Heart left ventricle (tissue), 16 donors: ENCODE measurements around the gene NFXL1. TPM values are rescaled to one million over a fixed set of nuclear protein-coding genes. Genes with fewer than 3 reads are reported as not detected.

ENCODE experiments used
- ATAC-seq, 4 donors: fragments of 200-7000 bp; cut with Tn5 transposase; one replicate each; pipeline ENCODE4 v1.9.1; 2020 to 2022; ENCODE audit warnings: moderate library complexity in 4 of 4, mild to moderate bottlenecking in 3 of 4, moderate number of reproducible peaks in 1 of 4
- DNase-seq, 5 donors: peaks; one replicate each; pipeline ENCODE4 v3.0.0-alpha.2; 2020
- H3K27ac ChIP-seq, 12 donors: fragments of 200-600 bp; sonication (generic) in 4 of 12; one replicate each; pipeline versions ENCODE4 v1.5.0 to v1.8.0; 2016 to 2022; ENCODE audit warnings: mild to moderate bottlenecking in 2 of 12
- H3K27me3 ChIP-seq, 9 donors: fragments of 200-600 bp; sonication (generic) in 2 of 9; one replicate each; pipeline versions ENCODE4 v1.5.1 to v1.8.0; 2016 to 2022; ENCODE audit warnings: mild to moderate bottlenecking in 3 of 9
- H3K36me3 ChIP-seq, 9 donors: fragments of 200-600 bp; sonication (generic) in 2 of 9; one replicate each; pipeline versions ENCODE4 v1.5.0 to v1.8.0; 2018 to 2022; ENCODE audit warnings: mild to moderate bottlenecking in 2 of 9
- H3K4me1 ChIP-seq, 12 donors: fragments of 200-600 bp; sonication (generic) in 4 of 12; one replicate each; pipeline versions ENCODE4 v1.5.0 to v1.8.0; 2016 to 2022; ENCODE audit warnings: mild to moderate bottlenecking in 3 of 12
- H3K4me3 ChIP-seq, 12 donors: fragments of 200-600 bp; sonication (generic) in 4 of 12; one replicate each; pipeline versions ENCODE4 v1.5.0 to v1.8.0; 2017 to 2022; ENCODE audit warnings: mild to moderate bottlenecking in 9 of 12, moderate library complexity in 4 of 12
- H3K9me3 ChIP-seq, 12 donors: fragments of 200-600 bp; sonication (generic) in 4 of 12; one replicate each; pipeline versions ENCODE4 v1.5.0 to v1.8.0; 2016 to 2022; ENCODE audit warnings: mild to moderate bottlenecking in 1 of 12
- POLR2A ChIP-seq, 2 donors: fragments of 450-650 bp; IDR thresholded peaks; one replicate each; pipeline ENCODE4 v1.6.1; 2017; ENCODE audit warnings: antibody characterized with exemption in 2 of 2, mild to moderate bottlenecking in 2 of 2, moderate library complexity in 2 of 2
- WGBS, 4 donors: extraction: QIAGEN DNeasy Blood & Tissue Kit in 2 of 4; methylation state at CpG; one replicate each; pipeline versions ENCODE4 v1.1.5 to v1.1.7; 2013 to 2018; 5-methylcytosine and 5-hydroxymethylcytosine counted together
- intact Hi-C, 10 donors: fragments of 100-400 bp; cut with DNase I; formaldehyde crosslinking; loops; one replicate each; pipeline versions ENCODE4 v1.11.1 to v1.14.2; 2022
- polyA plus RNA-seq, 2 donors: library from polyadenylated mRNA; stranded (reverse); fragments of 200-250 nt; gene quantifications; one replicate each; pipeline ENCODE4 v1.2.3, GENCODE V29; 2013
- total RNA-seq, 9 donors: library from RNA; depleted of rRNA in 2 of 9; stranded (reverse); fragments of >200 nt in 2 of 9; fragmentation: NEBNext Ultra II Directional in 3 of 9; extraction: Animal tissue kit (Norgen Biotek cat#: 25700) in 3 of 9; gene quantifications; one replicate each; pipeline versions ENCODE4 v1.1.0 to v1.2.4, GENCODE V29; 2016 to 2023
- TF ChIP-seq, protein P1 (sequence below), 12 donors: fragments of 200-600 bp; sonication (generic) in 4 of 12; IDR thresholded peaks; one replicate each; pipeline versions ENCODE4 v1.5.0 to v1.8.0; 2018 to 2022; ENCODE audit warnings: antibody characterized with exemption in 12 of 12, mild to moderate bottlenecking in 5 of 12
- donor health status: ischemic (EF 13 %, LVEDD 7.1; RV severe dilation, severe dysfunction).
- donor health status: healthy with polysubstance abuse.
- donor health status: DM: no; HTN: yes; CAD: no.
- donor health status: DM: no; HTN: no; CAD: no.
- donor health status: ischemic (EF 25% LVEDD 6.9; RV normal size, moderate dysfunction).
- donor health status: ischemic (EF 25% LVEDD 5.7; RV mildly dilated, moderate dysfunction).
- donor health status: healthy.
- donor health status: DM: yes; HTN: yes; CAD: no.
- donor health status: ischemic (EF 35%, LVEDD 5.7; RV mildly dilated, moderate dysfunction).
- donor health status: nonischemic (EF 11% LVEDD 7.7; RV severe dilation, severe dysfunction).
- donor health status: DM: yes; HTN: yes; CAD: no.
- donor health status: PGD.
- donor health status: ischemic (EF 29% LVEDD 5.4; RV normal size, mild dysfunction).
- donor health status: nonischemic (EF 23%, LVEDD 6.1; RV moderate dilation, normal function).

NFXL1 gene
- total and polyA plus RNA-seq, 11 donors = 2.8 to 7.3 (median 5.3) TPM

DNA sequence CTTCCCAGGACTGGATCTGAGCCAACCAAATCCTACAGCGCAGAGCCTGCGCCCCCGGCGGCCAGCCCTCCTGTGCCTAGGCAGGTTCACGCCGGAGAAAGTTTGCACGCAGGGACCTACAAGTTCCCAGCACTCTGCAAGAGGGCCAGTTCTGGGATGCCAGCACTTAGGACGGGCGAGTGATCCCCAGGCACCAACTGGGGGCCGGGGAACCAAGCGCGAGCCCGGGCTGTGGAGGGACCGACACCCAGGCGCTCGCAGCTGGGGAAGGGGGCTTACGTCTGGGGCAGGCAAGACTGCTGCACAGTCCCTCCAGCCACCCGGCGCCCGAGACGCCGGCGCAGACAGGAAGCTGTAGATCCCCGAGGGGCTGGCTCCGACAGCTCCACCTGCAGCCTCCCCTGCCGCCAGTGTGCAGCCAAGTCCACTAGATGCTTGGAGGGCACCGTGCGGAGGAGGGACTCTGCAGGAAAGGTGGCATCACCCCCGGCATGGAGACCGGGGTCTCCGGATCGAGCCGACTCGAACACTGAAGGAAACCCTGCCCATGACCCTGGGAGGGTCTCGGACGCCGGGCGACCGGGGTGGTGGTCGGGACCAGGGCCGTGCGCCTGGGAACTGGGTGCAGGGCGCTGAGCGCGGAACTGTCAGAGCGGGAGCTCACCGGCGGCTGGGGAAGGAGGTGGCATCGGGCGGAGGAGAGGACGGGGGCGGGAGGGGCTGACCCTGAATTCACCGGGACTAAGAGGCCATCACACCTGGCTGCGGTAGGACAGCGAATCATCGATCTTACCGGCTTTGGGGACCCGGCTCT lies 77.1 kb downstream of the NFXL1 start:
- Histone ChIP-seq H3K4me3 (peak overlapping the region; percentile 41 to 81 (median 60)), H3K27ac (peak overlapping the region in 11 of 12 donors; percentile 12 to 87 (median 68)), H3K36me3 (no peaks in the 10 kb centered on the region), H3K27me3 (peaks cover 0 to 14% (median 0%) of the 10 kb centered on the region in 9 donors), H3K4me1 (peaks cover 0 to 39% (median 18%) of the 10 kb centered on the region in 12 donors), H3K9me3 (peaks cover 0 to 9% (median 2%) of the 10 kb centered on the region in 12 donors)
- DNase-seq (peak; percentile 17 to 77 (median 70)), ATAC-seq (peak; percentile 47 to 77 (median 64))
- 0 to 2% (median 1%) methylated on average over 28 to 58 of the region's 58 CpGs for WGBS, 4 donors
- intact Hi-C loops = loop anchor here in 9 of 10 donors (2.0 to 10.0 kb wide), 5 partner anchors 90 to 150 kb away; no protein-coding TSS in a partner anchor
- TF ChIP-seq POLR2A (IDR thresholded peaks at IDR 0.05) = no peak
- TF ChIP-seq, protein P1, sequence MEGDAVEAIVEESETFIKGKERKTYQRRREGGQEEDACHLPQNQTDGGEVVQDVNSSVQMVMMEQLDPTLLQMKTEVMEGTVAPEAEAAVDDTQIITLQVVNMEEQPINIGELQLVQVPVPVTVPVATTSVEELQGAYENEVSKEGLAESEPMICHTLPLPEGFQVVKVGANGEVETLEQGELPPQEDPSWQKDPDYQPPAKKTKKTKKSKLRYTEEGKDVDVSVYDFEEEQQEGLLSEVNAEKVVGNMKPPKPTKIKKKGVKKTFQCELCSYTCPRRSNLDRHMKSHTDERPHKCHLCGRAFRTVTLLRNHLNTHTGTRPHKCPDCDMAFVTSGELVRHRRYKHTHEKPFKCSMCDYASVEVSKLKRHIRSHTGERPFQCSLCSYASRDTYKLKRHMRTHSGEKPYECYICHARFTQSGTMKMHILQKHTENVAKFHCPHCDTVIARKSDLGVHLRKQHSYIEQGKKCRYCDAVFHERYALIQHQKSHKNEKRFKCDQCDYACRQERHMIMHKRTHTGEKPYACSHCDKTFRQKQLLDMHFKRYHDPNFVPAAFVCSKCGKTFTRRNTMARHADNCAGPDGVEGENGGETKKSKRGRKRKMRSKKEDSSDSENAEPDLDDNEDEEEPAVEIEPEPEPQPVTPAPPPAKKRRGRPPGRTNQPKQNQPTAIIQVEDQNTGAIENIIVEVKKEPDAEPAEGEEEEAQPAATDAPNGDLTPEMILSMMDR (IDR thresholded peaks at IDR 0.05) = no peak

DNA sequence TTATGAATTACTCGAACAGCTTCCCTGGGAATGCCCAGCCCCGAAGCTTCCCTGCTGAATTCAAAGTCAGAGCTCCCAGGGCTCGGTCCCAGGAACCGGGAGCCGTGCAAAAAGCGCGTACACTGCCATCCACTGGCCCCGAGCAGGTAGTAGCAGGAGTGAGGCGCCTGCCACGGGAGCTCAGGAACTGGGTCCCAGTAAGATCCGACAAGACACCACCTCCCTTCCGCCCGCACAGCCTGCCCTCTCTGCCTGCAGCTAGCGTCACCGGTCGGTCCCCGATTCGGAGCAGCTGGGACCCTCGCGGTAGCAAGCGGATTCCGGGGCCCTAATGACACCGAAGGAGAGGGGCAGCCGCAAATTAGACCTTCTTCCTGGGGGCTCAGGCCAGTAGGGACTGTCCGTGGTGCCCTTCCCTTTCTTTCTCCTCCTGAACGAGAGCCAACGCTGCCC lies 77.7 kb downstream of the NFXL1 start:
- Histone ChIP-seq H3K27me3 (peaks cover 0 to 14% (median 0%) of the 10 kb centered on the region in 9 donors), H3K27ac (peak overlapping the region in 10 of 12 donors; percentile 49 to 87 (median 74)), H3K4me3 (peak overlapping the region; percentile 41 to 81 (median 60)), H3K9me3 (peaks cover 0 to 9% (median 2%) of the 10 kb centered on the region in 12 donors), H3K4me1 (peaks cover 0 to 39% (median 18%) of the 10 kb centered on the region in 12 donors), H3K36me3 (no peaks in the 10 kb centered on the region)
- intact Hi-C loops = loop anchor here (1.0 to 10.0 kb wide), 7 partner anchors 89 to 149 kb away; no protein-coding TSS in a partner anchor
- TF ChIP-seq, protein P1 (IDR thresholded peaks at IDR 0.05) = peak; percentile 49 to 79 (median 70)
- peak in 1 of 2 donors; percentile 31 for TF ChIP-seq POLR2A (IDR thresholded peaks at IDR 0.05)
- 0 to 1% (median 1%) methylated on average over 10 to 27 of the region's 27 CpGs for WGBS, 4 donors
- peak; percentile 91 to 96 (median 96) for ATAC-seq
- peak; percentile 77 to 92 (median 85) for DNase-seq

DNA sequence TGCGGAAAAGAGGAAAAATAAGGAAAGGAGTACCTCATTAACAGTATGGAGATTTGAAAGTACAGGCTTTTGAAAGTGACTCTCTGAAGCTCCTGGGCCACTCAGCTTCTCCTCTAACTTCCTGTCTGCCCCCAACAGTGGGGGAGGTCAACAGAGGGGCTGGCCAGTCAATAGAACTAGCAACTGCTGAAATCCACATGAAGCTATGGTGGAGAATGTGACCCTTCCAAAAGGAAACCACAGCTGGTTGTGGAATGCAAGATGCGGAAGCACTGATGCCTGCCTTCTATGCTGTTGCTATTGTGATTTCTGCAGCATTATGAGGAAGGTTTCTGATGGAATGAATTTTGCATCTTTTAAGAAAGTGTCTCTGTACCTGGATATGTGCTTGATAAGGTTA lies 78.9 kb downstream of the NFXL1 start:
- Histone ChIP-seq H3K27ac (peak overlapping the region in 6 of 12 donors; percentile 65 to 87 (median 82)), H3K36me3 (no peaks in the 10 kb centered on the region), H3K27me3 (peaks cover 0 to 14% (median 0%) of the 10 kb centered on the region in 9 donors), H3K4me3 (peak overlapping the region in 4 of 12 donors; percentile 57 to 81 (median 62)), H3K9me3 (peaks cover 0 to 9% (median 2%) of the 10 kb centered on the region in 12 donors), H3K4me1 (peaks cover 0 to 39% (median 18%) of the 10 kb centered on the region in 12 donors)
- ATAC-seq (no peak), DNase-seq (no peak)
- TF ChIP-seq, protein P1 (IDR thresholded peaks at IDR 0.05) = no peak
- no peak for TF ChIP-seq POLR2A (IDR thresholded peaks at IDR 0.05)
- intact Hi-C loops = loop anchor here in 7 of 10 donors (1.0 to 10.0 kb wide), 5 partner anchors 88 to 148 kb away; no protein-coding TSS in a partner anchor
- 72 to 75% (median 75%) methylated on average over 2 of the region's 2 CpGs for WGBS, 4 donors
